HG03280 (cell line): ENCODE results near the gene CAPN5.
"Not testable (repeated sequence)": the region's sequence is repeated elsewhere in the genome, so short reads cannot be mapped to it uniquely, and the experiment has no call there.

Experiments used
- ATAC-seq: cut with Tn5 transposase; IDR thresholded peaks from one replicate; pipeline ENCODE4 v1.9.1; 2021; ENCODE audit warnings: mild to moderate bottlenecking, moderate library complexity; ENCODE audit not compliant: unreplicated experiment

Gene CAPN5

DNA sequence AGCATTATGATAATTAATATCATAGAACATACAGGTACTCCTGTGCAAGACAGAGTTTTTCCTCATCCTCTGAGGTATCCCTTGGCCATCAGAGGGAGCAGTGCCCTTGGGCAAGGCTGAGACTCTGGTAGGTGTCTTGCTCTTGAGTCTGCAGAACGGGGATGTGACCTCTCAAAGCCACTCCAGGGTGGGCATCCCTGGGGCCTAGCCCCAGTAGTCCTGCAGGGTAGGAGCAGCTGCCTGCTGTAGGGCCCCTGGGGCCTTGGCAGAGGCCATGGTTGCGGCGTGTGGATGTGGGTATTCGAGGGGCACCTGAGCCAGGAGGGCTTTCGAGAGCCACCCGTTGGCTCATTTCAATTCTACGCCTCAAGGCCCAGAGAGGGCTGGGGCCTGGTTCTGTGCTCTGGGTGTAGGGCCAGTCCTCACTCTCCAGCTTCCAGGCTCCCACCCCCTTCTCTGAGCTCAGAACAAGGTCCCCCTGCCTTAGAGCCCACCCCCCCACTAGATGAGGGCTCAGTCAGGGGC, 28.1 kb downstream of the CAPN5 start:
- no peak for ATAC-seq

DNA sequence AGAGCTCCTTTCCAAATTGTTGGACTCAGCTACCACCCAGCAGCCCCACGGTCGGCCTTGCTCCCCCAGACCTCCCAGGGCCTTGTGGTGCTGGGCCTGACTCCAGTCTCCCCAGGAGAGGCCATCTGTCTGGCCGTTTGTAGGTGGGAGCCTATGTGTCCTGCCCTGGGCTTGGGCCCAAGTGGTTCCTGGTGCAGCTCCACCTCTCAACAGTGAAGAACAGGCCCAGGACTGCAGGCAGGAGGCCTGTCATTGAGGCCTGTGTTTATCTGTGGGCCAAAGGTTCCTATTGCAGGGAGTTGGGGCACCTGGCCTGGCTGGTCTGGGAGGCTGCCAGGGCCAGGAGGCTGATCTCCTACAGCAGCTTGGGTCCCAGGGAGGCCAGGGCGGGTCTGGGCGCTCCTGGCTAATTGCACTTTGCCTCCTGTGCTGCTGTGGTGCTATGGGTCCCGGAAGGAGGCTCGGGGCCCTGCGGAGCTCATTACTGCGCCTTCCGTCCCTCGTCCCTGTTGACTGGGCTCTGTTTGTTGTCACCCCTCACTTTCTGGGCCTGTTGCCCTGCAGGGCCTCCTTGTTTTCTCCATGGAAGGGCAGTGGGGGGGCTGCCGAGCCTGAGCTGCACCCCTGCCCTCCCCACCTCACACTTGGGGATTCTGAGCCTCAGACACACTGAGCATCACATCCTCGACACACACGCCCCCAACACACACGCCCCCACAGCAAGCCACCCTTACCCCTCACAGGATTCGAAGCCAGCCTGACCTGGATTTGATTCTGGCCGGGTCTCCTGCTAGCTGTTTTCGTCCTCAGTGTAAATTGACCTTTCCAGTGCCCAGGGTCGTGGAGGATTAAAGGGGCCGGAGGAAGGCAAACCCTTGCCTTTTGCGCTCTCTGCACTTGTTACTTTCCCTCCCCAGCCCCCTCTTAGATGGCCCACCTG, 29.1 kb downstream of the CAPN5 start:
- no peak for ATAC-seq

DNA sequence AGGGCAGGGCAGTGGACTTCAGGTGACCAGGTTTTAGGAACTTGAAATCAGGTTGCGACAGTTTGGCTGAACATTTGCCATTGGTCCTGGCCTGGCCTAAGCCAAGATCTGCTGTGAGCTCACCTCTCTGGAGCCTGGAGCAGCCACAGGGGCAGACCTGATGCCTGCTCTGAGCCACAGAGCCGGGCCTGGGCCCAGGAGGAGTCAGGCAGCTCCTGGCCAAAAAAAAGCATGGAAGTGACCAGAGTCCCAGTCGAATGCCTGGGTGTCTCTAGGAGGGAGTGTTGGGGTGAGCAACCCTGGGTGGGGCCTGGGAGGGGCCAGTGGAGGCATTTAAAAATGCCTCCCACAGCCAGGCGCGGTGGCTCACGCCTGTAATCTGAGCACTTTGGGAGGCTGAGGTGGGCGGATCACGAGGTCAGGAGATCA, 29.8 kb downstream of the CAPN5 start:
- ATAC-seq = no peak

DNA sequence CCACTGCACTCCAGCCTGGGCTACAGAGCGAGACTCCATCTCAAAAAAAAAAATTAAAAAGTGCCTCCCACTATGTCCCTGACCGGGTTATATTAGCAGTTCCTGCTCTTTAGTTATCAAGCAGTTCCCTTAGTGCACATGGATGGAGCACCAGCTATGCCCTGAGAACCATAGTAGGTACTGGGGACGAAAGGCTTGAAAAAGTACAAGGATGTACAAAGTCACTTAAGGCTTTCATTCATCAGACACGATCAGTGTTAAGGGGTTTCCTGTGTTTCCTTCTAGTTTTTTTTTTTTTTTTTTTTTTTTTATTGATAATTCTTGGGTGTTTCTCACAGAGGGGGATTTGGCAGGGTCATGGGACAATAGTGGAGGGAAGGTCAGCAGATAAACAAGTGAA, 30.4 kb downstream of the CAPN5 start:
- ATAC-seq = not testable (repeated sequence)

DNA sequence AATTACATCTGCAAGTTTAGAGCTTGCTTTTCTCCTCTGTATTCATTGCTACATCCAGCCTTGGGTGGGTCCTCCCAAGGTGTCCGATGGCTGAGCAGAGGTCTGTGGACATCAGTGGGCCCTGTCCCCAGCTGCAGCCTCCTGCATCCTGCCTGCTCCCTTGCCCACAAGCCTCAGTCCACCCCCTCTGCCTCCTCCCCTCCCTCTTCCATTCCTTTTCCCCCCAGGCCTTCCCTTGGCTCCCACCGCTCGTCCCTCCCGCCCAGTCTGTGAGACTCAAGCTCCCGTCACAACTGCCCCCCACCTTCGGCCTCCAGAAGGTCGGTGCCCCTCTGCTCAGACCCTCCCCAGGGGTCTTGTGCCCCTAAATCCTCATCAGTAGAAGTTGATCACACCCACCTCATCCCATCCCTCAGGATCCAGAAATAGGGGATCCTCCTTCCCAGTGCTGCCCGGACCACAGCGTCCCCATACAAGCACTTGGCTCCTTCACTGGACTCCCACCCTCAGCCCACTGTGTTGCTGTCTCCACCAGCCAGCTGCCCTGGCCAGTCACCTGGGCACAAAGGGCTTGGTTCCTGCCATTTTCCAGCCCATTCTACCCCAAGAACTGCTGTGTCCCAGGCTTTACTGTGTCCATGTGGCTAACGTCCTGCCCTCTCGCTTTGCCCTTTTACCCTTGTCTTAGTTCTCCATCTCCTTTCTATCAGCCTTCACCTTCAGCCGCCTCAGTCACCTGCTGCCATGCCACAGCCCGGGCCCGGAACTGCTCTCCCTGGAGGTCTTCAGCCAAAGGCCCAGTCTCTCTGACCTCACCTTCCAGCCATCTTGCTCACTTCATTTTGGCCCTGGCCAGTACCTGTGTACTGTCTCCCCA, 33.6 kb downstream of the CAPN5 start:
- ATAC-seq = no peak

DNA sequence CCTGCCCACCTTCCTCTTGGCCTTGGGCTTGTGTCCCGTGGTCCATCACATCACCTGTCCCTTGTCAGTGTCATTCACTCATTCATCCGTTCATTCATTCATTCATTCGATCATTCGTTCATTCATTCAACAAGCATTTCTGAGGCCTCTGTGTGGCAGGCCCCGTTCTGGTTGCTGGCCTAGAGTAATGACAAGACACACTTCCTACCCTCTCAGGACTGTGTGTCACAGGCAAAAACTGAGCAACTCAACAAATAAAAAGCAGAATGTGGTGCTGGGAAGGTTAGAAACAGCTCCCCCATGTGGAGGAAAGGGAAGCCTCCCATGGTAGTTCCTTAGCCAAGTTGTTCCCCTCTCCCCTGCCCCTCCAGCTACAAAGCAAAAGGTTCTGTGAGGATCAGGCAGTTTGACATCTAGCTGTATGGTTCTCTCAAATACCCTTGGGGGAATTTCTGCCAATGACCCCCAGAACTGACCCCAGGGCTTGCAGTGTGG, 34.3 kb downstream of the CAPN5 start:
- no peak for ATAC-seq

DNA sequence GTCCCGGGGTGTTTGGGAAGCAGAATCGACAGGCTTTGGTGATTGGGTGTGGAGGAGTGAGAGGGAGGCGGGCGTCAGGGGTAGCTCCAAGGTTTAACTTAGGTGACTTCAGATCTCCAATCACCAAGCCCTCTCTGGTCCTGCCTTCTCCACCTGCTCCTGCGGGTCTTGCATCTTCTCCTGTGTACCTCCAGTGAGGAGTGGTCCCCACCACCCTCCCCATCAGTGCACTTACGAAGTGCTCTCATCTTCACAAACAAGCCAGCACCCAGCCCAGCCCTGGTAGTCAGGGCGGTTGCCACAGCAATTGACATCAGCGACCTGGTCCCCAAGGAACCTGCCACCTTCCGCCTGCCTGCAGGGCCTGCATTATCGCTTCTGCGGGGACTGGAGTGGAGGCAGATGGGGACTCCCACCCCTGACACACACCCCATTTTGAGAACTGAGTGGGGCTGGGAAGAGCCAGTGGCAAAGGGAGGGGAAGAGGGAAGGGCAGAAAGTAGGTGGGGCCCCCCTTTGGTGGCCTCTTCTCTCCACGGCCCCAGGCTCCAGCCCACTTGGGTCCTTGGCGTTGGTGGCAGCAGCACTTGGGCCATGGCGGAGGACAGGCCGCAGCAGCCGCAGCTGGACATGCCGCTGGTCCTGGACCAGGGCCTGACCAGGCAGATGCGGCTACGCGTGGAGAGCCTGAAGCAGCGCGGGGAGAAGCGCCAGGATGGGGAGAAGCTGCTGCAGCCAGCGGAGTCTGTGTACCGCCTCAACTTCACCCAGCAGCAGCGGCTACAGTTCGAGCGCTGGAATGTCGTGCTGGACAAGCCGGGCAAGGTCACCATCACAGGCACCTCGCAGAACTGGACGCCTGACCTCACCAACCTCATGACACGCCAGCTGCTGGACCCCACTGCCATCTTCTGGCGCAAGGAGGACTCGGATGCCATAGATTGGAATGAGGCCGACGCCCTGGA, 35.8 kb downstream of the CAPN5 start, which contains the start of gene OMP:
Gene OMP, plus strand, starts transcription at position 595 of the 965 bp plus-strand sequence. Its CDS starts 0 bp downstream, at position 595.
- ATAC-seq = no peak

DNA sequence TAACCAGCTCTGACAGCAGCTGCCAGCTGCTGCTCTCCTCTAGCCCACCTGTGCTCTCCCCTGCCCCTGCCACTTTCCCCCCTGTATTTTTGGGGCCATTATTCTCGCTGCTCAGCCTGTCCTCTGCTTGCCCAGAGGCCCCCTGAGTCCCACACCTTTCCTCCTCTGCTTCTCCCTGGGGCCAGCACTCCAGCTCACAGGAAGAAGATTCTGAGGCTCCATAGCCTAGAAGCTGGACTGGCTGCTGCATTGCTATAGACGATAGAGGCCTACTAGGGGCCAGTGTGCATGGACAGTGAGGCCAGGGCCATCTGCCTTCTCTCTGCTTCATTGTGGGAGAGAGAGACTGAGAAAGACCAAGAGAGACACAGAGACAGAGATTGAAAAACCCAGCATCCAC, 36.5 kb downstream of the CAPN5 start:
- ATAC-seq = no peak

DNA sequence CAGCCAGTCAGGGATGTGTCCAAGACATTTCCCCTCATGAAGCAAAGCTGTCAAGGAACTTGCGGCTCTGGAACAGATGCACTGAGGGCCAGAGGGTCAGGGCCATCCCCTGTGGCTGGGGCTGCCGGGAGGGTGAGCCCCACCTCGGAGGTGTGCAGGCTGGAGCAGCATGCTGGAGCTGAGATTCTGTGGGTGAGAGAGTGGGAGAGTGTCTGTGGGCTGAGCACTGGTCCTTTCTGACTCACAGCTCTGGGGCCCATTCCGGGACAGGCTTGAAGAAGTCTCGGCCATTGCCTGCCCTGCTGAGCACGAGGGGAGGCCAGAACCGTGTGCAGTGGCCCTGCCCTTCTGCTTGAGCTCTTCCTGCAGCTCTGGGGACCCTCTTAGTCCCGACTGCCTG, 38.0 kb downstream of the CAPN5 start:
- no peak for ATAC-seq

DNA sequence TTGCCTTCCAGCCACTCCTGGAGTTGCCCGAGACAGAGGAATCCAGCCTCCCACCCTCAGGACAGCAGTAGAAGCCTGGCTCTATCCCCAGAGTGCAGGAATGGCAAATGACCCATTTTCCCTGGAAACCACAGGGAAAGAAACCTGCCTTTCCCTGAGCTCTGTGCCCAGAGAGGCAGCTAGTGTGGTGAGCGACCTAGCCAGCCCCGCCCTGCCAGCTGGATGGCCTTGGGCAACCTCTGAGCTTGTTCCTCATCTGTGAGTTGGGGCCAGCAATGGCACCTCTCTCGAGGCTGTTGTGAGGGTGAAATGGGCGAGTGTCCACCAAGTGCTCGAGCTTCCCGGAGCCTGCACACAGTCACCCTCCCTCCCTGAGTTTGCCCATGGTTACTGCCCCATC, 39.5 kb downstream of the CAPN5 start:
- ATAC-seq = no peak

DNA sequence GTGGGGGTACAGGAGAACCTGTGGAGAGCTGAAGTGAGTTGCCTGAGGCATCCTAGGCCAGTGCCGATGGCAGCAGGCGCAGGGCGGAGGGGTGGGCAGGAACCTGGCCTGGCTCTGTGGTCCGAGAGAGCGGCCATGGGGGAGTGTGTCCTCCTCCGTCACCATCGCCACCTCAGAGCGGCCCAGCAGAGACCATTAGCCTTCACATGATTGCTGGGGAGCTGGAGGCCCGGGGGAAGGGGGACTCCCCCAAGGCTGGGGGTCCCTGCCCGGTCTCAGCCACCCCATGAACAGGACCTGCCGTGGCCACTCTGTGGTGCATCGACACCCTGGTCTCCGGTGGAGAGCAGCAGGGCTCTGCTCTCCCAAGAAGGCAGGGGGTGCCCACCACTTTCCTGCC, 40.0 kb downstream of the CAPN5 start:
- no peak for ATAC-seq

DNA sequence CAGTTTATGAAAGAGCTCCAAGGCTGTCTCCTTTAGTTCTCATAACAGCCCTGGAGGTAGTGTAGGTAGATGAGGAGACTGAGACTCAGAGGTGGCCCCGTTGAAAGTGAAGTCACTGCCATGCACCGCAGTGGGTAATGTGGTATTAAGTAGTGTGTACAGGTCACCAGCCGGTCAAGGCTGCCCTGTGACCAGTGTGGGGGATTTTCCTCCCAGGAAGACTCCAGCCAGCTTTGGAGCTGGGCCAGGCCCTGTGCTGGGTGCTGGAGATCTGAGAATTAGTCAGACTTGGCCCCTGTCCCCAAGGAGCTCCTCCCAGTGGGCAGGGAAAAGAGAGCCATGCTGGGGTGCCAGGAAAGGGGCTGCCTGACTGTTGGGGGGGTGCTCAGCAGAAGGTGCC, 41.2 kb downstream of the CAPN5 start:
- ATAC-seq = no peak

DNA sequence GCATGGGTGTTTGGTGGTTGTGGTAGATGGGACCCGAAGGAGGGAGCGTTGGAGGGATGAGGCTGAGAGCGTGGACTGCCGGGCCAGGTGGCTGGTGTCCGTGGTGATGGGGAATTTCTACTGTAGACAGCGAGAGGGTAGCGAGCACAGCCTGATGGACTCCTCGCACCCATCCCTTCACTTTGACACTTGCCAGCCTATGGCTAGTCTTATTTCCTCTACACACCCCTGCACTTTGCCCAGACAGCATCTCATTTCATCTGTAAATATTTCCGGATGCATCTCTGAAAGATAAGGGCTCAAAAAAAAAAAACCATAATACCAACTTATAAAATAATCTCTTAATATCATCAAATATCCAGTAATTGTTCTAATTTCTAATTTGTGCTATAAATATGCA, 41.7 kb downstream of the CAPN5 start:
- ATAC-seq = no peak

DNA sequence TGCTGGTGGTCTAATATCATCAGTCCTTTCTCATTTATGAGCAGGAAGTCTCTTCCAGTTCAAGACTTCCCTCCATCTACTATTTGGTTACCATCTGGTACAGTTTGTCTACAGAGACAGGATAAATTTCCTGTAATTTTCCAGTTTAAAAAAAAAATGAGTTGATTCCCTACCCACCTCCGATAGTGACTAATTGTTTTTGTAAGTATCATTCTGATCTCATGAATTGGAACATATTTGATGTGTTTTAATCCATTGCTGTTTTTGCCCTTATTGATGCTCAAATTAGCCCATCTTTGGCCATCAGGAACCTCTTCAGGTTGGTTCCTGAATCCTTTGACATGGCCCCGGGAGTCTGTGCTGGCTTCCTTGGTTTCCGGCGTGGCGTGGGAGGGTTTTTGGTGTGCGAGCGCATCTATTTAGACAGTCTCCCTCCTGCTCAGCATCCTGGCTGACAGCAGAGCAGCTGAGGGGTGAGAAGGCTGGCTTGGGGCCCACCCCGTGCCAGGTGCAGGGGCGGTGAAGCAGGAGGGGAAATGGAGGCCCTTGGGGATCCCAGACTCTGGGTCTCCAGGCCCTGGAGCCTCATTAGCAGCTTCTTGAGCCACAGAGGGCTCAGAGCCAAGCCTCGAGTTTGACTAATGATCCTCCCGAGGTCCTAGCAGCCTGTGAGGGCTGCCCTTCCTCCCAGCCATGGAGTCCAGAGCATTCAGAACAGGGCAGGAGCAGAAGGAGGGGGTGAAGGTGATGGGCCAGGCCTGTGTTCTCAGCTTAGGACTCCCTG, 42.7 kb downstream of the CAPN5 start:
- ATAC-seq = no peak

DNA sequence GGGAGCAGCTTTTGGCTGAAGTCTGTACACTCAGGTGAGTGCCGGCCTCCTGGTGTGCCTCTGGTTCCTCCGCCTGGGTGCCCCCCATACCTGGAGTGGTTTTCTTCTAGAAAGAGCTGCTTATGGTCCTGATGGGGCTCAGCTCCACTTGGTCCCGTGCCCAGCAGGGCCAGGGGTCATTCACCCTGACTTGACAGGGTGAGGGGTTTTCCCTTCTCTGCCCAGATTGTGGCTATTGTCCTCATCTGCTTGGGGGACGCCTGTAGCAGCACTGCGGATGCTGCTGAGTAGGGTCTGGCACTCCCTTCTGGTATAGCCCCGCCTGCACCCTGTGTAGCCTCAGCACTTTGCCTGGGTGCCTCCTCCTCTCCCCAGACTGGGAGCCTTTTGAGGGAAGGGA, 44.1 kb downstream of the CAPN5 start:
- no peak for ATAC-seq

DNA sequence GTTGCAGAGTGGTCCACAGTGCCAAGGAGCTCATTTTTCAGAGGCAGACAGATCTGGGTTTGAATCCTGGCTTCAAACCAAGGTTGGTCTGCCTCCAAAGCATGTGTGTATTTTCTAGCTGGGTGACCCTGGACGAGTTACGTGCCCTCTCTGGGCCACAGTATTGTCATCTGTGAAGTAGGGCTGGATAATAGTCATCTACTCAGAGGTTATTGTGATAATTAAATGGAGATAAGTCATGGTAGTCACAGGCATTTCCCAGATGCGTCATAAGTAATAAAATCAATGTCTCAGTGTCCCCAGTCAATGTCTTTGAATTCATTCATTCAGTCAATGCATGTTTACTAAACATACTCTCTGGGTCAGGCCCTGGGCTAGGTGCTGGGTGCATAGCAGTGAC, 44.5 kb downstream of the CAPN5 start:
- no peak for ATAC-seq

DNA sequence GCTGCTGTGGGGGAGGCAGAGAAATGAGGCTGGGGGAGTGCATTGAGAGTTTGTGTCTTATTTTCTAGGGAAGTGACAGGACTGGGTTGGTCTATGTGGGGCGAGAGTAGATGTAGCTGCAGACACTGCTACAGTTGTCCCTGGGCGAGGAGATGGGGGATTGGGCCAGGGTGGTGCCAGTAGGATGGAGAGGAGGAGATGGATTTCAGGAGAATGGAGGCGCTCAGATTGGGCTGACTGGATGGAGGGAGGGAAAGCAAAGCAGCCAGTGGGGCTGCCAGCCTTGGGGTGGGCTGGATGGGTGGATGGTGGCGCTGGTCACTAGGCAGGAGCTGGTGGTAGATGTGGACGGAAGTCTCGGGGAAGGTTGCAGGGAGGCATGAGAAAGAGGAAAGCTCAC, 45.2 kb downstream of the CAPN5 start:
- ATAC-seq = no peak

DNA sequence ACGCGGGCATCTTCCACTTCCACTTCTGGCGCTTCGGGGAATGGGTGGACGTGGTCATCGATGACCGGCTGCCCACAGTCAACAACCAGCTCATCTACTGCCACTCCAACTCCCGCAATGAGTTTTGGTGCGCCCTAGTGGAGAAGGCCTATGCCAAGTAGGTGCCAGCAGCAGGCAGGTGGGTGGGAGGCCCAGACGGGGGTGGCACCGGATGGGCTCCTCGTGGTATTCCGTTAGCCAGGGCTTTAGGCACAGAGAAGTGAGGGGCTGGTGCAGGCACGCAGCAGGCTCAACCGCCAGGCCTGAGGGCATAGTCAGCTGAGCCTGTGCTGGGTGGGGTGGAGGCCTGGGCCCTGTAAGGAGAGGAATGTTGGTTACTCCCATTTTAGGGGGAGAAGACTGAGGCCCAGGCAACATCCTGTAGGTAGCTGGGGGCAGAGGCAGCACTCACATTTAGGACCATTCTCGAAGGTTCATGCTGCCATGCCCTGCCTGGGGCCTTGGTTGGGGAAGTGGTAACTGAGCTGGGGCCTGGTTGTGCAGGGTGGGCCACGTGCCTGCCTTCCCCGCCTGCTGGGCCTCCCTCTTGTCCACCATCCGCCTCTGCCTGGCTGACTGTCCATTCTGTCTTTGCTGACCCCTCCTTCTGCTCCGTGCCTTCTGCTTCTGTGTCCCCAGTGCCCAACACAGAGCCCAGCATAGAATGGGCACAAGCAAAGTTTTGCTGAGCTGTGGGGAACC, 46.0 kb downstream of the CAPN5 start:
- ATAC-seq = no peak
